ENCODE measurements around the gene AKR1A1.
"Not testable (repeated sequence)": the region's sequence is repeated elsewhere in the genome, so short reads cannot be mapped to it uniquely, and the experiment has no call there.

Gene AKR1A1

GRCh38 chr1:45512641-45513054, 38.0 kb upstream of the AKR1A1 start:
- peaks cover 22 to 28% of the 10 kb centered on the region in 2 donors for H3K4me1 ChIP-seq (ENCODE audit: control insufficient read depth in 1 of 2, insufficient read depth in 2 of 2, low read length in 2 of 2)
- no peak overlapping the region for H3K4me3 ChIP-seq (ENCODE audit: low read depth in 1 of 2, low read length in 2 of 2)
- H3K27me3 ChIP-seq (ENCODE audit: control insufficient read depth in 1 of 2, insufficient read depth in 2 of 2, low read length in 2 of 2), result no peaks in the 10 kb centered on the region
- no peaks in the 10 kb centered on the region for H3K9me3 ChIP-seq (ENCODE audit: control insufficient read depth in 1 of 2, low read length in 2 of 2)
- peaks cover 56 to 88% of the 10 kb centered on the region in 2 donors for H3K36me3 ChIP-seq (ENCODE audit: control insufficient read depth in 1 of 2, insufficient read depth in 2 of 2, low read length in 2 of 2)
- no peak overlapping the region for H3K9ac ChIP-seq (ENCODE audit: low read depth in 1 of 2, low read length in 2 of 2)
- no peak overlapping the region for H3K27ac ChIP-seq (ENCODE audit: low read depth, low read length)

- peaks cover 25 to 35% of the 10 kb centered on the region in 2 donors for H3K4me1 ChIP-seq (ENCODE audit: control insufficient read depth in 1 of 2, insufficient read depth in 2 of 2, low read length in 2 of 2)
- H3K27ac ChIP-seq (ENCODE audit: low read depth, low read length); H3K9ac ChIP-seq (ENCODE audit: low read depth in 1 of 2, low read length in 2 of 2); H3K9me3 ChIP-seq (ENCODE audit: control insufficient read depth in 1 of 2, low read length in 2 of 2); H3K4me3 ChIP-seq (ENCODE audit: low read depth in 1 of 2, low read length in 2 of 2); H3K27me3 ChIP-seq (ENCODE audit: control insufficient read depth in 1 of 2, insufficient read depth in 2 of 2, low read length in 2 of 2): not testable (repeated sequence)
- peaks cover 53 to 83% of the 10 kb centered on the region in 2 donors for H3K36me3 ChIP-seq (ENCODE audit: control insufficient read depth in 1 of 2, insufficient read depth in 2 of 2, low read length in 2 of 2)
These were observed 36.9 kb upstream of the AKR1A1 start for GRCh38 chr1:45513532-45514260.

- Histone ChIP-seq H3K4me3 (ENCODE audit: low read depth in 1 of 2, low read length in 2 of 2) (no peak overlapping the region), H3K27me3 (ENCODE audit: control insufficient read depth in 1 of 2, insufficient read depth in 2 of 2, low read length in 2 of 2) (no peaks in the 10 kb centered on the region), H3K4me1 (ENCODE audit: control insufficient read depth in 1 of 2, insufficient read depth in 2 of 2, low read length in 2 of 2) (peaks cover 32 to 43% of the 10 kb centered on the region in 2 donors), H3K9me3 (ENCODE audit: control insufficient read depth in 1 of 2, low read length in 2 of 2) (no peaks in the 10 kb centered on the region), H3K27ac (ENCODE audit: low read depth, low read length) (no peak overlapping the region), H3K36me3 (ENCODE audit: control insufficient read depth in 1 of 2, insufficient read depth in 2 of 2, low read length in 2 of 2) (peaks cover 35 to 63% of the 10 kb centered on the region in 2 donors), H3K9ac (ENCODE audit: low read depth in 1 of 2, low read length in 2 of 2) (no peak overlapping the region)
These were observed 34.6 kb upstream of the AKR1A1 start for GRCh38 chr1:45516036-45516435.

GRCh38 chr1:45516465-45516864, 34.2 kb upstream of the AKR1A1 start:
- Histone ChIP-seq H3K4me3 (ENCODE audit: low read depth in 1 of 2, low read length in 2 of 2) (no peak overlapping the region), H3K9ac (ENCODE audit: low read depth in 1 of 2, low read length in 2 of 2) (no peak overlapping the region), H3K9me3 (ENCODE audit: control insufficient read depth in 1 of 2, low read length in 2 of 2) (no peaks in the 10 kb centered on the region), H3K36me3 (ENCODE audit: control insufficient read depth in 1 of 2, insufficient read depth in 2 of 2, low read length in 2 of 2) (peaks cover 31 to 59% of the 10 kb centered on the region in 2 donors), H3K4me1 (ENCODE audit: control insufficient read depth in 1 of 2, insufficient read depth in 2 of 2, low read length in 2 of 2) (peaks cover 32 to 43% of the 10 kb centered on the region in 2 donors), H3K27me3 (ENCODE audit: control insufficient read depth in 1 of 2, insufficient read depth in 2 of 2, low read length in 2 of 2) (no peaks in the 10 kb centered on the region), H3K27ac (ENCODE audit: low read depth, low read length) (no peak overlapping the region)

- H3K9ac ChIP-seq (ENCODE audit: low read depth in 1 of 2, low read length in 2 of 2), result not testable (repeated sequence)
- peaks cover 38 to 51% of the 10 kb centered on the region in 2 donors for H3K4me1 ChIP-seq (ENCODE audit: control insufficient read depth in 1 of 2, insufficient read depth in 2 of 2, low read length in 2 of 2)
- H3K36me3 ChIP-seq (ENCODE audit: control insufficient read depth in 1 of 2, insufficient read depth in 2 of 2, low read length in 2 of 2), result peaks cover 25 to 43% of the 10 kb centered on the region in 2 donors
These were observed 32.3 kb upstream of the AKR1A1 start for GRCh38 chr1:45518366-45518765.

GRCh38 chr1:45518910-45519309, 31.7 kb upstream of the AKR1A1 start:
- peaks cover 38 to 51% of the 10 kb centered on the region in 2 donors for H3K4me1 ChIP-seq (ENCODE audit: control insufficient read depth in 1 of 2, insufficient read depth in 2 of 2, low read length in 2 of 2)
- peak overlapping the region; percentile 31 to 32 for H3K4me3 ChIP-seq (ENCODE audit: low read depth in 1 of 2, low read length in 2 of 2)
- H3K27me3 ChIP-seq (ENCODE audit: control insufficient read depth in 1 of 2, insufficient read depth in 2 of 2, low read length in 2 of 2), result no peaks in the 10 kb centered on the region
- peaks cover 25 to 38% of the 10 kb centered on the region in 2 donors for H3K36me3 ChIP-seq (ENCODE audit: control insufficient read depth in 1 of 2, insufficient read depth in 2 of 2, low read length in 2 of 2)
- no peak overlapping the region for H3K27ac ChIP-seq (ENCODE audit: low read depth, low read length)
- peak overlapping the region in 1 of 2 donors; percentile 3 for H3K9ac ChIP-seq (ENCODE audit: low read depth in 1 of 2, low read length in 2 of 2)
- H3K9me3 ChIP-seq (ENCODE audit: control insufficient read depth in 1 of 2, low read length in 2 of 2), result no peaks in the 10 kb centered on the region

More at GRCh38 chr1:45518366-45518765, 32.3 kb upstream of the AKR1A1 start:
- H3K27me3 ChIP-seq (ENCODE audit: control insufficient read depth in 1 of 2, insufficient read depth in 2 of 2, low read length in 2 of 2); H3K4me3 ChIP-seq (ENCODE audit: low read depth in 1 of 2, low read length in 2 of 2); H3K27ac ChIP-seq (ENCODE audit: low read depth, low read length); H3K9me3 ChIP-seq (ENCODE audit: control insufficient read depth in 1 of 2, low read length in 2 of 2): not testable (repeated sequence)

- H3K27me3 ChIP-seq (ENCODE audit: control insufficient read depth in 1 of 2, insufficient read depth in 2 of 2, low read length in 2 of 2); H3K9ac ChIP-seq (ENCODE audit: low read depth in 1 of 2, low read length in 2 of 2); H3K27ac ChIP-seq (ENCODE audit: low read depth, low read length); H3K9me3 ChIP-seq (ENCODE audit: control insufficient read depth in 1 of 2, low read length in 2 of 2): not testable (repeated sequence)
- Histone ChIP-seq H3K4me3 (ENCODE audit: low read depth in 1 of 2, low read length in 2 of 2) (peak overlapping the region; percentile 46 to 61), H3K36me3 (ENCODE audit: control insufficient read depth in 1 of 2, insufficient read depth in 2 of 2, low read length in 2 of 2) (peaks cover 19 to 29% of the 10 kb centered on the region in 2 donors), H3K4me1 (ENCODE audit: control insufficient read depth in 1 of 2, insufficient read depth in 2 of 2, low read length in 2 of 2) (peaks cover 33 to 45% of the 10 kb centered on the region in 2 donors)
These were observed 30.9 kb upstream of the AKR1A1 start for GRCh38 chr1:45519774-45520173.

- H3K9ac ChIP-seq (ENCODE audit: low read depth in 1 of 2, low read length in 2 of 2), result peak within 1 kb of the TSS; percentile 96 to 100
- H3K9me3 ChIP-seq (ENCODE audit: control insufficient read depth in 1 of 2, low read length in 2 of 2), result no peaks in the 10 kb centered on the region
- H3K4me3 ChIP-seq (ENCODE audit: low read depth in 1 of 2, low read length in 2 of 2), result peak within 1 kb of the TSS; percentile 81 to 87
- H3K4me1 ChIP-seq (ENCODE audit: control insufficient read depth in 1 of 2, insufficient read depth in 2 of 2, low read length in 2 of 2), result peaks cover 23 to 31% of the 10 kb centered on the region in 2 donors
- H3K27me3 ChIP-seq (ENCODE audit: control insufficient read depth in 1 of 2, insufficient read depth in 2 of 2, low read length in 2 of 2), result no peaks in the 10 kb centered on the region
- peaks cover 5 to 12% of the 10 kb centered on the region in 2 donors for H3K36me3 ChIP-seq (ENCODE audit: control insufficient read depth in 1 of 2, insufficient read depth in 2 of 2, low read length in 2 of 2)
- H3K27ac ChIP-seq (ENCODE audit: low read depth, low read length), result peak within 1 kb of the TSS; percentile 88
These were observed 29.0 kb upstream of the AKR1A1 start, which contains the start of gene PRDX1 for GRCh38 chr1:45521413-45522323. TSS of gene PRDX1 (minus strand) at chr1:45521884. CDS start at chr1:45519043, 2,841 bp downstream.

GRCh38 chr1:45522324-45523104, 28.1 kb upstream of the AKR1A1 start:
- Histone ChIP-seq H3K4me3 (ENCODE audit: low read depth in 1 of 2, low read length in 2 of 2) (peak overlapping the region; percentile 81 to 87), H3K27ac (ENCODE audit: low read depth, low read length) (peak overlapping the region; percentile 81), H3K27me3 (ENCODE audit: control insufficient read depth in 1 of 2, insufficient read depth in 2 of 2, low read length in 2 of 2) (no peaks in the 10 kb centered on the region), H3K36me3 (ENCODE audit: control insufficient read depth in 1 of 2, insufficient read depth in 2 of 2, low read length in 2 of 2) (peaks cover 0 to 5% of the 10 kb centered on the region in 2 donors), H3K4me1 (ENCODE audit: control insufficient read depth in 1 of 2, insufficient read depth in 2 of 2, low read length in 2 of 2) (peaks cover 16 to 24% of the 10 kb centered on the region in 2 donors), H3K9me3 (ENCODE audit: control insufficient read depth in 1 of 2, low read length in 2 of 2) (no peaks in the 10 kb centered on the region), H3K9ac (ENCODE audit: low read depth in 1 of 2, low read length in 2 of 2) (peak overlapping the region; percentile 96 to 100)
